K562 (cell line): ENCODE data around the gene ANP32B. TPM values are rescaled to one million over a fixed set of nuclear protein-coding genes. Genes with fewer than 3 reads are reported as not detected.
"Not testable (repeated sequence)": the region's sequence is repeated elsewhere in the genome, so short reads cannot be mapped to it uniquely, and the experiment has no call there.

ENCODE experiments used
- AFF1 ChIP-seq, 2 experiments: fragments of 450-650 bp; IDR thresholded peaks; 2 replicates each; pipeline ENCODE4 v1.6.1; 2018; ENCODE audit warnings: mild to moderate bottlenecking in 2 of 2, low read depth in 1 of 2; ENCODE audit not compliant: partially characterized antibody in 2 of 2
- GATA2 ChIP-seq: sonication (generic); formaldehyde crosslinking; IDR thresholded peaks from 2 replicates; pipeline ENCODE4 v1.4.0; 2020; ENCODE audit warnings: mild to moderate bottlenecking, missing genetic modification reagents
- LEF1 ChIP-seq: fragments of 450-650 bp; IDR thresholded peaks from 2 replicates; pipeline ENCODE4 v1.6.1; 2016; ENCODE audit warnings: mild to moderate bottlenecking
- MEIS2 ChIP-seq: fragments of 450-650 bp; IDR thresholded peaks from 2 replicates; pipeline ENCODE4 v1.6.1; 2014; ENCODE audit warnings: mild to moderate bottlenecking; ENCODE audit not compliant: partially characterized antibody
- MTA2 ChIP-seq: fragments of 450-650 bp; IDR thresholded peaks from 2 replicates; pipeline ENCODE4 v1.6.1; 2016; ENCODE audit warnings: low read depth
- NCOR1 ChIP-seq: fragments of 450-650 bp; IDR thresholded peaks from 2 replicates; pipeline ENCODE4 v1.6.1; 2016; ENCODE audit warnings: mild to moderate bottlenecking, moderate library complexity
- RAD21 ChIP-seq, 2 experiments: fragments of 250-450 bp in 1 of 2; fragments of 450-650 bp in 1 of 2; sonication (Bioruptor Pico) in 1 of 2; formaldehyde crosslinking in 1 of 2; IDR thresholded peaks in 1 of 2; conservative IDR thresholded peaks in 1 of 2; 2 replicates each; pipeline versions ENCODE4 v1.4.0 to v1.8.0; 2020 to 2022; ENCODE audit warnings: mild to moderate bottlenecking in 2 of 2, moderate library complexity in 1 of 2
- TAL1 ChIP-seq: fragments of 450-650 bp; IDR thresholded peaks from 2 replicates; pipeline ENCODE4 v1.6.1; 2016; ENCODE audit warnings: mild to moderate bottlenecking
- TCF3 ChIP-seq: sonication (generic); formaldehyde crosslinking; IDR thresholded peaks from 2 replicates; pipeline ENCODE4 v1.4.0; 2020; ENCODE audit warnings: mild to moderate bottlenecking, missing genetic modification reagents
- ZBTB40 ChIP-seq, 2 experiments: fragments of 450-650 bp in 1 of 2; sonication (generic) in 1 of 2; formaldehyde crosslinking in 1 of 2; IDR thresholded peaks; 2 replicates each; pipeline versions ENCODE4 v1.7.1 to v1.9.0; 2016 to 2022; ENCODE audit warnings: inconsistent platforms in 1 of 2, mild to moderate bottlenecking in 1 of 2, missing genetic modification reagents in 1 of 2
- ZNF639 ChIP-seq, 2 experiments: fragments of 200-800 bp in 1 of 2; sonication (Bioruptor generic) in 1 of 2; sonication (generic) in 1 of 2; formaldehyde crosslinking in 1 of 2; IDR thresholded peaks in 1 of 2; conservative IDR thresholded peaks in 1 of 2; 2 replicates each; pipeline versions ENCODE4 v1.5.0 to v1.6.1; 2016 to 2020; ENCODE audit warnings: missing compliant biosample characterization in 1 of 2, missing genetic modification characterization in 1 of 2, missing genetic modification reagents in 1 of 2
- ZNF644 ChIP-seq: fragments of 200-800 bp; sonication (Bioruptor generic); IDR thresholded peaks from 2 replicates; pipeline ENCODE4 v1.6.1; 2016; ENCODE audit warnings: low read depth, missing genetic modification characterization, missing compliant biosample characterization
- polyA plus RNA-seq, 8 experiments: library from polyadenylated mRNA; depleted of rRNA in 4 of 8; stranded (reverse) in 5 of 8; unstranded in 3 of 8; fragments of >200 nt; fragmentation: Nextera tagmentation in 2 of 8; fragmentation: Illumina TruSeq in 1 of 8; extraction: Ambion mirVana in 2 of 8; extraction: Trizol in 1 of 8; gene quantifications; 2 replicates each; pipeline versions ENCODE4 v1.2.1 to v1.2.3, GENCODE V29; 2011 to 2014; ENCODE audit warnings: inconsistent platforms in 1 of 8, missing spikeins in 1 of 8
- total RNA-seq, 7 experiments: library from RNA; depleted of rRNA in 6 of 7; stranded (reverse); fragments of >200 nt in 6 of 7; fragmentation: Illumina TruSeq in 2 of 7; extraction: Trizol in 2 of 7; gene quantifications; 2 replicates each; pipeline versions ENCODE4 v1.2.1 to v1.2.3, GENCODE V29; 2011 to 2021; ENCODE audit warnings: low replicate concordance in 1 of 7

ANP32B gene
- total and polyA plus RNA-seq, 9 of the 15 experiments (the other 6 are each of a cell fraction or from before 2014, with no cell fraction given): 68.9 to 815 (median 141) TPM

- TF ChIP-seq ZBTB40 (IDR thresholded peaks at IDR 0.05): peak; percentile 41
- TF ChIP-seq ZBTB40 (CRISPR knock-in tag; IDR thresholded peaks at IDR 0.05): not testable (repeated sequence)
- TF ChIP-seq TCF3 (CRISPR knock-in tag): peak; percentile 99
- TF ChIP-seq MEIS2: peak; percentile 90
- TF ChIP-seq MTA2: peak; percentile 93
- TF ChIP-seq TAL1: peak; percentile 96
- peak; percentile 98 for TF ChIP-seq NCOR1
- peak; percentile 98 for TF ChIP-seq GATA2 (CRISPR knock-in tag)
- TF ChIP-seq LEF1: peak; percentile 99
- TF ChIP-seq AFF1 (IDR thresholded peaks at IDR 0.05; ENCODE audit: low read depth in 1 of 2, partially characterized antibody in 2 of 2): peak; percentile 81 to 94
- peak in 1 of 2 experiments; percentile 61; a peak in 2 of 4 replicates for TF ChIP-seq ZNF639 (CRISPR knock-in tag; conservative IDR thresholded peaks at IDR 0.05 in 1 of 2, IDR thresholded peaks at IDR 0.05 in 1 of 2)
- peak in 1 of 2 experiments; percentile 32; a peak in 2 of 4 replicates for TF ChIP-seq RAD21 (CRISPR knock-in tag; conservative IDR thresholded peaks at IDR 0.05 in 1 of 2, IDR thresholded peaks at IDR 0.05 in 1 of 2)
- TF ChIP-seq ZNF644 (tag): peak; percentile 88
Observed at GRCh38 chr9:97960678-97961328, 22.3 kb upstream of the ANP32B start (continued).
